Ishikawa (cell line): Measurements from ENCODE around the gene ACADS.

Source experiments
- CEBPB ChIP-seq: IDR thresholded peaks from 2 replicates; pipeline ENCODE4 v1.6.1; 2012
- CREB1 ChIP-seq: IDR thresholded peaks from 2 replicates; pipeline ENCODE4 v1.6.1; 2012; ENCODE audit warnings: low read depth
- EGR1 ChIP-seq: IDR thresholded peaks from 2 replicates; pipeline ENCODE4 v1.6.1; 2012
- EP300 ChIP-seq: IDR thresholded peaks from 2 replicates; pipeline ENCODE4 v1.6.1; 2012; ENCODE audit warnings: borderline replicate concordance
- FOXM1 ChIP-seq: IDR thresholded peaks from 2 replicates; pipeline ENCODE4 v1.6.1; 2012; ENCODE audit warnings: low read depth, borderline replicate concordance
- NFIC ChIP-seq: IDR thresholded peaks from 2 replicates; pipeline ENCODE4 v1.6.1; 2012
- RAD21 ChIP-seq: IDR thresholded peaks from 2 replicates; pipeline ENCODE4 v1.6.1; 2012; ENCODE audit warnings: low read depth
- TAF1 ChIP-seq: IDR thresholded peaks from 2 replicates; pipeline ENCODE4 v1.6.1; 2012; ENCODE audit warnings: low read depth, mild to moderate bottlenecking
- TCF12 ChIP-seq: IDR thresholded peaks from 2 replicates; pipeline ENCODE4 v1.6.1; 2012; ENCODE audit warnings: low read depth
- TEAD4 ChIP-seq: IDR thresholded peaks from 2 replicates; pipeline ENCODE4 v1.6.1; 2012
- YY1 ChIP-seq: IDR thresholded peaks from 2 replicates; pipeline ENCODE4 v1.6.1; 2012; ENCODE audit warnings: low read depth
- ZBTB7A ChIP-seq: IDR thresholded peaks from 2 replicates; pipeline ENCODE4 v1.6.1; 2012; ENCODE audit warnings: low read depth
- TF ChIP-seq, protein P1 (sequence below): IDR thresholded peaks from 2 replicates; pipeline ENCODE4 v1.6.1; 2012; ENCODE audit warnings: low read depth, mild to moderate bottlenecking
- TF ChIP-seq, protein P2 (sequence below): IDR thresholded peaks from 2 replicates; pipeline ENCODE4 v1.6.1; 2012
- TF ChIP-seq, protein P3 (sequence below): IDR thresholded peaks from 2 replicates; pipeline ENCODE4 v1.6.1; 2012

Gene ACADS

DNA sequence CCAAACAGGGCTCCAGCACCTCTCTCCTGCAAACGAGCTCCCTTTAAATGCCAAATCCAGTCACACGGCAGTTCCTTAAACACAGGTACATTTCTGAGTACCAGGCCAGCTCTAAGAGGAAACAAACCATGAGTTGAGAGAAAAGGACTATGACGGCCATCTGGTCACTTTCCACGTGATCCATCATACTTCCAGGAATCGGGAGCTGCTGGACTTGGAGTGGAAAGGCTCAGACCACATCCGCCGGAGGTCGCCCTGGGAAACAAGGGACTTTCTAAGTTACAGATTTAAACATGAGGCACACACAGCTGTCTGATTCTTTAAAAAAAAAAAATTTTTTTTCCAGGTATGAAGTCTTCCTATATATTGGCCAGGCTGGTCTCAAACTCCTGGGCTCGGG, 39.2 kb downstream of the ACADS start:
- TF ChIP-seq, protein P1, sequence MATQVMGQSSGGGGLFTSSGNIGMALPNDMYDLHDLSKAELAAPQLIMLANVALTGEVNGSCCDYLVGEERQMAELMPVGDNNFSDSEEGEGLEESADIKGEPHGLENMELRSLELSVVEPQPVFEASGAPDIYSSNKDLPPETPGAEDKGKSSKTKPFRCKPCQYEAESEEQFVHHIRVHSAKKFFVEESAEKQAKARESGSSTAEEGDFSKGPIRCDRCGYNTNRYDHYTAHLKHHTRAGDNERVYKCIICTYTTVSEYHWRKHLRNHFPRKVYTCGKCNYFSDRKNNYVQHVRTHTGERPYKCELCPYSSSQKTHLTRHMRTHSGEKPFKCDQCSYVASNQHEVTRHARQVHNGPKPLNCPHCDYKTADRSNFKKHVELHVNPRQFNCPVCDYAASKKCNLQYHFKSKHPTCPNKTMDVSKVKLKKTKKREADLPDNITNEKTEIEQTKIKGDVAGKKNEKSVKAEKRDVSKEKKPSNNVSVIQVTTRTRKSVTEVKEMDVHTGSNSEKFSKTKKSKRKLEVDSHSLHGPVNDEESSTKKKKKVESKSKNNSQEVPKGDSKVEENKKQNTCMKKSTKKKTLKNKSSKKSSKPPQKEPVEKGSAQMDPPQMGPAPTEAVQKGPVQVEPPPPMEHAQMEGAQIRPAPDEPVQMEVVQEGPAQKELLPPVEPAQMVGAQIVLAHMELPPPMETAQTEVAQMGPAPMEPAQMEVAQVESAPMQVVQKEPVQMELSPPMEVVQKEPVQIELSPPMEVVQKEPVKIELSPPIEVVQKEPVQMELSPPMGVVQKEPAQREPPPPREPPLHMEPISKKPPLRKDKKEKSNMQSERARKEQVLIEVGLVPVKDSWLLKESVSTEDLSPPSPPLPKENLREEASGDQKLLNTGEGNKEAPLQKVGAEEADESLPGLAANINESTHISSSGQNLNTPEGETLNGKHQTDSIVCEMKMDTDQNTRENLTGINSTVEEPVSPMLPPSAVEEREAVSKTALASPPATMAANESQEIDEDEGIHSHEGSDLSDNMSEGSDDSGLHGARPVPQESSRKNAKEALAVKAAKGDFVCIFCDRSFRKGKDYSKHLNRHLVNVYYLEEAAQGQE, result no peak
- TF ChIP-seq EGR1 (no peak), TAF1 (no peak), YY1 (no peak), ZBTB7A (no peak), CEBPB (no peak), CREB1 (no peak), NFIC (no peak), FOXM1 (no peak), EP300 (no peak), TEAD4 (no peak), TCF12 (no peak), RAD21 (no peak)
- TF ChIP-seq, protein P2, sequence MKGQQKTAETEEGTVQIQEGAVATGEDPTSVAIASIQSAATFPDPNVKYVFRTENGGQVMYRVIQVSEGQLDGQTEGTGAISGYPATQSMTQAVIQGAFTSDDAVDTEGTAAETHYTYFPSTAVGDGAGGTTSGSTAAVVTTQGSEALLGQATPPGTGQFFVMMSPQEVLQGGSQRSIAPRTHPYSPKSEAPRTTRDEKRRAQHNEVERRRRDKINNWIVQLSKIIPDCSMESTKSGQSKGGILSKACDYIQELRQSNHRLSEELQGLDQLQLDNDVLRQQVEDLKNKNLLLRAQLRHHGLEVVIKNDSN, result no peak
- TF ChIP-seq, protein P3, sequence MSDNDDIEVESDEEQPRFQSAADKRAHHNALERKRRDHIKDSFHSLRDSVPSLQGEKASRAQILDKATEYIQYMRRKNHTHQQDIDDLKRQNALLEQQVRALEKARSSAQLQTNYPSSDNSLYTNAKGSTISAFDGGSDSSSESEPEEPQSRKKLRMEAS, result no peak

DNA sequence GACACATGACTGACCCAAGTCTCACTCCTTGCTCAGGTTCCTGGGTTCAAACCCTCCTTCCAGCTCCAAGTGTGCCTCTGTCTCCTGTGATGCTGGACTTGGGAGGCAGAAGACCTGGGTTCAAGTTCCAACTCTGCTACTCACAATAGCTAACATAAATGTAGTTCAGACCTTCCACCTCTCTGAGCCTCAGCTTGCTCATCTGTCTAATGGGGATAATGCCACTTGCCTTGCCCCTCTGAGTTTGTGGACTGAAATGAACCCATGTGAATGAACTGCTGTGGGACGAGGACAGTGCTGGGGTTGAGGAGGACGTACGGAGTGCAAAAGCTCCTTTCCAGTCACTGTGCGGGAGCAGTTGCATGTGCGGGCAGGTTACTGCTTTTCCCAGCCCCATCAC, 40.9 kb downstream of the ACADS start:
- TF ChIP-seq, protein P1, result no peak
- TF ChIP-seq TCF12, result no peak
- no peak for TF ChIP-seq CEBPB
- TF ChIP-seq, protein P2, result no peak
- TF ChIP-seq RAD21, result no peak
- TF ChIP-seq ZBTB7A, result no peak
- TF ChIP-seq TAF1, result no peak
- no peak for TF ChIP-seq TEAD4
- no peak for TF ChIP-seq EP300
- TF ChIP-seq, protein P3, result no peak

DNA sequence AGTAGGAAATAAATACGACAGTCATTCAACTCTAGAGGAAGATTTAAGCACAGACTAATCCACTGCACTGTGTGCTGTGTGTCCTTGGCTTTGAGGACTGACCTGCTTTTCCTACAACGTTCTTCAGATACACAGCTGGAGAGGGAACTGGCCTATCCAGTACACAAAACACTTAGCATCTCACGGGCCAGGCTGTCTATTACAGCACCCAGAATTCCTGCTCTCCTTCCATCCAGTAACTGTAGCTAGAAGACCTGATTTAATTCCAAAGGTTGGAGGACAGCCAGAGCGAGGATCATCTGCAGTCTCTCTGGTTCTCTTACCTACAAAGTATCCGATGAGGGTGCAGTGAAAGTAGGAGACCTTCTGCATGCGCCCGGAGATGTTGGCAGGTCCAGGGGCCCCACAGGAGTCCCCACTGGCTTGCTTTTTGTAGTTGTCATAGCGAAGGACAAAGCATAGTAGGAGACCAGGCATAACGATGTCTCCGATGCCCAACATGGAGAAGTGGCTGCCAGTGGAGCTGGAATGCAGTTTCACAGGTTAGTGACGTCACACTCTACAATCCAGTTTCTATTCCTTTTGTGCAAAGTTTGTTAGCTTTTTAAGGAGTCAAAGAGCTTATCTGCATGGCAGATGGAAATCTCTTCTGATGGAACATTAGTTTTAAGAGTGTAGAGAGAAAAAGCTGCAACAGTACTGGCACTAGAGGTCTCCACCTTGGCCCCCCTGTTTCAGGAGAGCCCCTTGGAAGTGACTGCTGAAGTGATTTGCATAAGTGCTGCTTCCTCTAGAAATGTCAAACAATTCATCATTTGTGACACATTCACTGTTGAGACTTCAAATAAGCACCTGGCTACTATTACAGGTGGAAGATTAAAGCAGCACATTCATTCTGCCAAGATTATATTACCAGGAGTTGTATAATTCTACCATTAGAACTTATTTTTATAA, 41.7 kb downstream of the ACADS start:
- TF ChIP-seq CEBPB, result peak; percentile 82
- peak; percentile 70 for TF ChIP-seq NFIC
- TF ChIP-seq TCF12, result peak; percentile 80
- TF ChIP-seq, protein P2, result no peak
- peak; percentile 72 for TF ChIP-seq CREB1
- TF ChIP-seq TEAD4, result peak; percentile 97
- peak; percentile 12; the same call in 1 of the 2 replicates for TF ChIP-seq RAD21
- TF ChIP-seq, protein P1, result no peak
- TF ChIP-seq EGR1, result no peak
- TF ChIP-seq ZBTB7A, result no peak
- TF ChIP-seq EP300, result peak; percentile 61; the same call in 1 of the 2 replicates
- TF ChIP-seq TAF1, result no peak
- peak; percentile 69; the same call in 1 of the 2 replicates for TF ChIP-seq YY1
- TF ChIP-seq FOXM1, result no peak; the same call in 1 of the 2 replicates
- TF ChIP-seq, protein P3, result peak; percentile 51; the same call in 1 of the 2 replicates
